Stimulated activated CD4-positive, alpha-beta T cell treated with anti-CD3 and anti-CD28 coated beads, Interleukin-2, amount 100 ng/mL, for 48 hours (primary cell): Measurements from ENCODE around the gene TSPO.
"Not testable (repeated sequence)": the region's sequence is repeated elsewhere in the genome, so short reads cannot be mapped to it uniquely, and the experiment has no call there.

ENCODE experiments used
- DNase-seq, 2 donors: peaks; one replicate each; pipeline ENCODE4 v3.0.0-alpha.2; 2020

TSPO gene

GRCh38 chr22:43131773-43132501 lies 19.4 kb upstream of the TSPO start:
- no peak for DNase-seq

GRCh38 chr22:43133401-43133800 lies 18.0 kb upstream of the TSPO start:
- no peak for DNase-seq

- no peak for DNase-seq
Measured at GRCh38 chr22:43134553-43134952, 16.8 kb upstream of the TSPO start.

- DNase-seq = no peak
Measured at GRCh38 chr22:43135565-43135964, 15.8 kb upstream of the TSPO start.

- peak in 1 of 2 donors; percentile 14 for DNase-seq
Measured at GRCh38 chr22:43136255-43136654, 15.1 kb upstream of the TSPO start.

- DNase-seq = no peak
Measured at GRCh38 chr22:43136801-43137200, 14.6 kb upstream of the TSPO start.

- DNase-seq = peak; percentile 78 to 80
Measured at GRCh38 chr22:43142880-43143562, 8.3 kb upstream of the TSPO start, which contains the start of gene MCAT. TSS of gene MCAT (minus strand) at chr22:43143398. CDS start at chr22:43143348, 50 bp downstream.

- no peak for DNase-seq
Measured at GRCh38 chr22:43144949-43145348, 6.4 kb upstream of the TSPO start.

- DNase-seq = not testable (repeated sequence)
Measured at GRCh38 chr22:43145371-43145770, 6.0 kb upstream of the TSPO start.

GRCh38 chr22:43146332-43146731 lies 5.0 kb upstream of the TSPO start:
- not testable (repeated sequence) for DNase-seq

GRCh38 chr22:43147821-43148220 lies 3.5 kb upstream of the TSPO start:
- no peak for DNase-seq

- no peak for DNase-seq
Measured at GRCh38 chr22:43148581-43148980, 2.8 kb upstream of the TSPO start.

- no peak for DNase-seq
Measured at GRCh38 chr22:43150731-43151206, 590 bp upstream of the TSPO start.

- DNase-seq = no peak
Measured at GRCh38 chr22:43152003-43152356, 621 bp downstream of the TSPO start.

- peak; percentile 44 to 56 for DNase-seq
Measured at GRCh38 chr22:43152357-43153071, 1.2 kb downstream of the TSPO start.

- no peak for DNase-seq
Measured at GRCh38 chr22:43153899-43154298, 2.5 kb downstream of the TSPO start.

- DNase-seq = no peak
Measured at GRCh38 chr22:43154887-43155536, 3.7 kb downstream of the TSPO start.

- DNase-seq = no peak
Measured at GRCh38 chr22:43155789-43156188, 4.4 kb downstream of the TSPO start.

GRCh38 chr22:43156413-43156812 lies 5.1 kb downstream of the TSPO start:
- DNase-seq = no peak

GRCh38 chr22:43157874-43158546 lies 6.7 kb downstream of the TSPO start:
- no peak for DNase-seq

GRCh38 chr22:43158778-43159483 lies 7.6 kb downstream of the TSPO start:
- DNase-seq = no peak
